COR-L47 (cell line): ENCODE measurements around the gene PDZRN3.
A peak's percentile ranks its signal among the peaks of the same experiment; 100 is the strongest.

Source experiments
- DNase-seq: peaks from one replicate; lab custom pipeline; 2025; lab: John Stamatoyannopoulos, UW

The PDZRN3 gene

DNA sequence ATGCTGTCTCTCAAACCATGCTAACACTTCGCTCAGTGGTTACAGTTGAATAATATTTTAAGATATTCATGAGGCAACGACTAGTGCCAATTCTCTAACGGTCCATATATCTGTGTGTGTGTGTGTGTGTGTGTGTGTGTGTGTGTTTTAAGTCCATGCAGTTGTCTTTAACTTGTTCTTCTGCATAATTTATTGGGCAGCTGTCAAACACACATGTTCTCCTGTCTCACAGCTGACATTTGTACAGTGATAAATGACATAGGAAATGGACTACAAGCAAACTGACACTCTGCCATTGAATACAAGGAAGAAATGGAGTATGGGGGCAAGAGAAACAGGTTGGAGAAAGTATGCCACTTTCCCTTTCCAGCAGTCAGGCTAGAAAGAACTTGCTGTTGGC is 172.0 kb downstream of the PDZRN3 start:
- DNase-seq, result no peak

DNA sequence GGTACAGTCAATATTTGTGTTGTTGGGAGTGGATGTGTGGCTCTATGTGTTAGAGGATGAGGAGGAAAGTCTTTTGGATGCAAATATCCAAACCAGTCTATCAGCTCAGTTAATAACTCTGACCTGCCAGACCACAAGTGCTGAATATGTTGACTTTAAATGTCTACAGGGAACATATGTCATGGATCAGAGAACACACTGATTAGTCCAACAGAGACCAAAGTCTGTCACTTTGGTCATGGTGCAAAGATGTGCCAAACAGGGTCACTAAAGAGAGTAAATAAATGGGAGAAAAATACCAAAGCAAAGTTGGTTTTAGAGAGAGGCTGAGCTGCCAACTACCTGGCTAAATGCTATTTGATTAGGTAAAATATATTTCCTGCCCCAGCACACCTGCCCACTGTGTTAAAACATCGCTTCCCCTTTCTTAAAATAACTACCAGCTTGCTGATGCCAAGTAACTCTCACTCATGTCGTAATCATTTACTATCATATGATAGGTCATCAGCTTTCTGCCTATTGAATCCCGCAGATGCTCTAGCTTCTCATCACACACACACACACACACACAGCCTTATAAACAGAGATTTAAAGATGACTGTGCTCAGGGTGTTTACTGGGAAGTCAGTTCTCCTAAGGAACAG is 173.3 kb downstream of the PDZRN3 start:
- DNase-seq, result peak; percentile 37

DNA sequence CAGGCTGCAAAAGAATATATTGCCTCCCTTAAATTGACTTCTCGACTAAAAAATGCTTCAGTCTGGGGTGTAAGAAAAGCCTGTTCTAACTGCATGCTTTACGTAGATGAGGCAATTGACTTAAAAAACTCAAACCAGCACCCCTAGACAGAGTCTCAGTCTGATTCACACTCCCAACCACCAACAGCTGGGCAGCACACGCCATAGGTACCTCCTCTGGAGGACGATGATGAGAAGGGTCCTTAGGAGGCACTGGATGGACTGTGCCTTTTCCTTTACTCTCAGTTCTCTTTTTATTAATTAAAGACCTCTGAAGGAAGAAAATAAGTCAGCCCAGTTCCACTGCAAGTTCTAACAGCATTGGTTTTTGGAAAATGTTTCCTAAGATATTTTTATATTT is 175.0 kb downstream of the PDZRN3 start:
- DNase-seq, result no peak

DNA sequence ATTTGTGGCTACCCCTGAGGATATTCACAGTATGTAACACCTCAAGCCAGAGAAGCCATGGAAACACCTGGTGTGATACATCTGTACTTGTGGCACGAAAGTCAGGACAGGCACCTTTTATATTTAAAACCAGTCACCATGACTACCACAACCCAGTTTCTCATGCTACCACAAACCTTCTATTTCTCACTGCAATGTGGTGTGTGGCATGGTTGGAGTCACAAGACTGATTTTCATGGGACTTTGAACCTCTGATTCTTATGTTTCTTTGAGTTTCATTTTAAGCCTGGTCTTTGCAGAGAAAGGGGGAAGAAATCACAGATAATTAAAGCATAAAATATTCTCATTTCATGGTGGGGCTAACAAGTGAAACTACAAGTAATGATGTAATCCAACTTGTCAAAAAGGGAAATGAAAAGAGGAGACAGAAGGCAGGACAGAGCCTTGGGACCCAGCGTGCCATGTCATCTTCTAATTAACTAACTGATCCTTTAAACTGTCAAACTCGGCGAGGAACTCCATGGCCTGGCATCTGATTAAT is 175.9 kb downstream of the PDZRN3 start:
- DNase-seq, result no peak

DNA sequence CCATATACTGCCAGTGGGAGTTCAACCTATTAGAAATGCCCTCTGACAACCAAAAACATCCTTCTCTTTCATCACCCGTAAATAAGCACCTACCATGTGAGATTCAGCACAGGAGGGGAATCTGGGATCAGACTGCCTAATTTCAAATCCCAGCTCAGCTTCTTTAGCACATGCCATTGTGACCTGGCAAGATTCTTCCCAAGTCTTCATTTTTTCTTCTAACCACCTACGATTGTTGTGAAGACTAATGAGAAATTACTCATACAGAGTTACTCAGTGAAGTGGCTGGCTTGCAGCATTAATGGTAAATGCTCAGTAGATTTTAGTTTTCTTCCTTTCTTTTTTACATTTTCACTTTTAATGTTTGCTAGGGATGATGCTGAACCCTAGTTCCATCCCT is 176.7 kb downstream of the PDZRN3 start:
- no peak for DNase-seq

DNA sequence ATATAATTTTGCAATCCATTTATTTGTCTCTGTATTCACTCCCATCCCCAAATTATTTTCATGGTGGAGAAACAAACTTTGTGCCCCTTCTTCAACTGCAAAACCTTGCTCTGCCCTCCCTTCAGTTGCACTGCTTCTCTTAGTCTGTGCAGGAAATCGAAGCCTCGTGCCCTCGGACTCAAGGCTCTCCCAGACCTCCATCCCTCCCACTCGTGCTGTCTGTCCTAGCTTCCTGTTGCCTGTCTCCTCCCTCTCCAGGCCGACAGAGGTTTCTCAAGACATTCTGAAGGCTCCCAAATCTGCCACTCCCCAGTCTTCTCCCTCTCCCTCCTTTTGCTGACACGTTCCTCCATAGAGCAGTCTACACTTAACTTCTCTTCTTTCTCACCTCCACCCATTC is 177.6 kb downstream of the PDZRN3 start:
- no peak for DNase-seq

DNA sequence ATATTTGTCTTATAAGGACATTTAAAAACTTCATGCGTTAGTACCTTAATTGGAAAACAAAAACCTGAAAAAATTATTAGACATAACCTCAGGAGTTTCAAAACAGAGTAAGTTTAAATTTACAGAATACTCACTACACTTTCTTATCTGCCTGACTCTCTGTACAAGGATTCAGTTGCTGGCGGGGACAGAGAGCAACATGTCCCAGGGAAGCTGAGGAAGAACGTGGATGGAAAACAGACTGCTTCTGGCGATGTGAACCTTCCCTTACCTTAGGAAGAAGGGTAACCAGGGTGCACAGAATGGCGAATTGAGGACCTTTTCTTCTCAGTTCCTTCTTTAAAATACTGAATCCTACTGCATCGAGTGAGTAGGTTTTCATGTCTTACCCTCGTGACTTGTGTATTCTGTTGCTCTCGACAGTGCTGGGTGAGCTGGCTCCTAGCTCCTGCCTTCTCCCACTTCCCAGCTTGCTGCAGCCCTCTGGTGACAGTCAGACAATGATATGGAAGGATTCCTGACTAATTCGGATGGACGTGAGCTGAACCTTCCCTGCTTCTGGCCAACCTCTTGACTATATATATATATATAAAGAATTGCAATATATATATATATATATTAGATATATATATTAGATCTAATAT is 178.2 kb downstream of the PDZRN3 start:
- DNase-seq, result no peak

DNA sequence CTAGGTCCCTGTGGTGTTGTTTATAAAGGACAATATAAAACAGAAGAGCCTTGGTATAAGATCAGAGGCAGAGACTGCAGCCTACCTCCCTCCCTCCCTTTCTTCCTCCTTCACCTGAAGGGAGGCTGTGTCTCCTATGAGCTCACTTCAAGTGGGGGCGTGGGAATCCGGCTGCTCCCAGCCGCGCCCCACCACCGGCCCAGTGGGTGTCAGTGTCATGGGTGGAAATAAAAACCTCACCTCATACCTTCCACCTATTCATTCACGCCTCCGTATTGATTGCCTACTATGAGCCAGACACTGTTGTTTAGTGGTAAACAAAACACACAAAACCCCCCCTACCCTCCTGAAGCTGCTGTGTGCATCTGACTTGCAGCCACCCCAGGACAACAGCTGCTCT is 181.9 kb downstream of the PDZRN3 start:
- no peak for DNase-seq

DNA sequence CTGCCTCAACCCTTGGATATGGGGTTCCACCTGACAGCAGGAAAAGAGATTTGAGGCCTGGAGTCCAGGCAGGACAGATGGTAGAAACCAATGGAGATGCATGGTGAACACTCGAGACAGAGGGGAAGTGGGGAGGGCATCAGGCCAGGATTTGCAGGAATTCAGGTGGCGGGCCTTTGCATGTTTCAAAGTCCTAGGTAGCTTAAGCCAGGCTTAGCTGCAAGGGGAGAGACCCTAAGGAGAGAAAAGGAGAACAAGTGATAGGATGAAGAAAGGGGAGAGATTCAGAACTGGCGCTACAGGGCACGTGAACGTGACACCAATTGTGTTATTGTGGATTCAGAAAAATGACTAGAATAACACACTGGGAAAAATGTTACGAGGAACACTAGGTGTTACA is 182.6 kb downstream of the PDZRN3 start:
- DNase-seq, result no peak

DNA sequence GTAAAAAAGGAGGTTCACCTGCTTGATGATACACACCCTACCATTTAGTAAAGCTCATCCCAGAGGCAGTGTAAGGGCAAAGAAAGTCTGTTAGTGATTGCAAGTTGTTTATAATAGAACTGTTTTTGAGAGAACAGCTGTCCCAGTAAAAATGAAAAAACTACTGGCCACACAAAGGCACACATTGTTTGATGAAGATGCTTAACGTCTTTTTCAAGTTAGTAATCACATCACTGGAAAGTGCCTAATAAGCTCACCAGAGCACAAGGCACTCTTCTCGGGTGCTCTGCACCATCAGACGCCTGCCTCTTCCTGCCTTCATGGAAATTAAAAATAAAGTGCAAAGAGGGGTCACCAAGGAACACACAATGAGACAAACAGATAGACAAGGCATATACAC is 186.9 kb downstream of the PDZRN3 start:
- DNase-seq, result no peak

DNA sequence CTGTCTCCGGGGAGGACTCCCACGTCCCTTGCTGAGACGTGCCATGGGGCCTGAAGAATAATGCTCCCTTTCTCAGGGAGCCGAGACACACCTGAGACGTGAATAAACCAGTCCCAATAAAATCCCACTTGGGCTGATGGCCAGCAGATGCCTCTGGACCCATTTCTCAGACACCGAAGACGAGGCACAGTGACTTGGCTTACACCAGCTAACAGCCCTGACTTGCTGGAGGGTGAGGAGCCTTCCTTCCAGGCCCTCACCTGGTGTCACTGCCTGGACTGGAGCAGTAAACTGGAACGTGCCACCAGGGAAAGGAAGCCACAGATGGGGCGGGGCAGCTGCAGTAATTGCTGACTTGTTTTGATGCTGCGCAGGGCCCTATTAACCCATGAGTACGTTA is 189.7 kb downstream of the PDZRN3 start:
- DNase-seq, result no peak

DNA sequence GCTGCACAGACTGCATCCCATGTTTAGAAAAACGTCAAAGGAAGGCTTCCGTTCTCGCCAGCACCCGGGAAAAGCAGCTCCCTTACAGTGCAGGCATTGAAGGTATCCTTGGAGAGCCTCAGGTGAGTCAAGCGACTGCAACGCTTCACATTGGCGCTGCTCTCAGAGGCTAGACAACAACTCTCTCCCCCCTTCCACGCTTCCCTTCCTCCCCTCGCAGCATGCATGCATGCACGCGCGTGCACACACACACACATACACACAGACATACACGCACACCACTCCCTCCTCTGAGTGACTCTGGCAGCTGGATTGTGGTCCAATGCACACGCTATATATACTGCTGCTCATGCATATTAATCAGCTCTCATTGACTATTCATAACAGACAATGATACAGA is 191.1 kb downstream of the PDZRN3 start:
- DNase-seq, result no peak

DNA sequence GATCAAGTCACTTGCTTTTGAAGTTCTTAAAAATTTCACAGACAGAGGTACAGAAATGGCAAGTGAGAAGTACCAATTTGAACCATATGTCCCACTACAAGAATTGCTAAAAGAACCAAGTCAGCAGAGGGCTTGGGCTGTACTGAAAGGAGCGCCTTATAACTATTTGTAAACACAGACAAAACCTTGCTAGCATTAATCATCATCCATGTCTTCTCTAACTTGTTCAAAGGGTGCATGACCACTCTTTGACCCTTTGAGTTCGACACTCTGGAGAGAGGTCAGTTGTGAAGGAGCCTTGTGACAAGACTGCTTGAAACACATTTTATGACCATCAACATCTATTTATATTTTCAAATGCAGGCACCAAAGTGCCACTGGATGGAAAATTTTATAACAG is 191.7 kb downstream of the PDZRN3 start:
- no peak for DNase-seq

DNA sequence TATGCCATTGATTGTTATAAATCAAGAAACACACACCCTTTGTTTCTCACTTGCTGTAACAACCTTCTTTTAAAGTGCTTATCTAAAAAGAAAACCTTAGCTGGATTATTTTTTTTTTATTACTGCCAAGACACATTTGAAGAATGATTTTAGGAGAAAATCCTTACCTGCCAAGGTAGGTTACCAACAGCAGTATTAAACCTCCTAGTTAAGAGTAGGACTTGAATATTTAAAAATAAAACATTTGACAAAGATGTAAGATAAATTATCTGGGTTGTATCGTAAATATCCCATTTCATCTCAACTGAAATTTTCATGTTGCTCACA is 192.1 kb downstream of the PDZRN3 start:
- no peak for DNase-seq

DNA sequence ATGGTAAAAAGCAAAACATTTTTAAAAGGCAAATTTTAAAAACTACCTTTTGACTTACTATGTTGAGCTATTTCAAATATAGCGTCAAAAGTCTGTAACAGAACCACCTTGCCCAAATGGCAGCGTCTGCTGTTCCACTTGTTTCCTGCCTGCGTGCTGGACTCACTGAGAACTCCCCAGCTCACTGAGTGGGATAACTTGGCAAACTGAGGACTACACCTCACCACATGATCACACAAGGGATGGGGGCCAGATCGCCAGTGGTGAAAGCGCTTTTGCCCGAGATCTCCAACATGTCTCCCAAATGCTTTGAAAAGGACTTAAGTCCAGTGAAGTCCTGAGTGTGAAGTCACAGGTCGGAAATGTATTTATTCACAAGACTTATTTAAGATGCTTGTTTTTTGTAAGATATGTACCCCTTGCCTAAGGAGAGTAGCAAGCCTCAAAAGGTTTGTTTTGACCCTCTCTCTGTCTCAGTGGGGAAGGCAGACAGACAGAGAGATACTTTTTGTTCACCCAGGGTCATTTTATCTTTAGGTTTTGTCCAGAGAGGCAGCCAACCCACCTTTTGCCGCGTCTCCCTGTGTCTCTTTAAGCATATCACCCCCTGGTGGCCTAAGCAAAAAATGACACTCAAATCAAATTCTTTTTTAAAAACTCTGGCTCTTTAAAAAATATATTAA is 192.6 kb downstream of the PDZRN3 start:
- no peak for DNase-seq

DNA sequence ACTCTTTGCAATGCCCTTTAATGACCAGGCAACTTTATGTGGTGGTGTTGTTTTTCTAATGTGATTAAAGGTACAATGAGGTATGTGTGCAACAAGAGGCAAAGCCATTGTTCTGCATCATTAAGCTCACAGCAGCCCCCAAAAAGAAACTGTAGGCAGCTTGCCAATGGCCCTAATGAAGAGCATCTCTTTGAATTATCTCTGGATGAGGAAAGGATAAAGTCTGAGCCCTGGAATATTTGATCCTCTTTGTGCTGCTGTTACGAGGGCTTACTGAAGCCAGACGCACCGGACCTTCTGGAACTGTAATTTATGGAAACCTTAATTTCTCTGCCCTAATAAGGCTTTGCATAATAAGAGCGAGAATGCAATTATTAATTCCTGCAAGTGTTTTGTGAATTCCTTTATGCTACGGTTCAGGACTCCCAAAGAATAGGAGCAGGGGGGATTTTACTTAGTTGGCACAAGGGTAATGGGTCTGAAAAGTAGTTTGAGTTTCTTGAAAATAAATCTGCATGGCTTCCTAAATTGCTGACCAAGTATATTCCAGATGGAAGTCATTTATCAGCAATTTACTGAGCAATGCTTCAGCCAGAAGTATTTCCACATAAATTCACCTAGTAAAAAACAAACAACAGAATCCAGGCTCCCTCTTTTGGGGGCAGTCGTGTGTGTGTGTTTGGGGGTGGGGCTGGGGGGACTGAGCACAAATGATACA is 193.4 kb downstream of the PDZRN3 start:
- peak; percentile 62 for DNase-seq

DNA sequence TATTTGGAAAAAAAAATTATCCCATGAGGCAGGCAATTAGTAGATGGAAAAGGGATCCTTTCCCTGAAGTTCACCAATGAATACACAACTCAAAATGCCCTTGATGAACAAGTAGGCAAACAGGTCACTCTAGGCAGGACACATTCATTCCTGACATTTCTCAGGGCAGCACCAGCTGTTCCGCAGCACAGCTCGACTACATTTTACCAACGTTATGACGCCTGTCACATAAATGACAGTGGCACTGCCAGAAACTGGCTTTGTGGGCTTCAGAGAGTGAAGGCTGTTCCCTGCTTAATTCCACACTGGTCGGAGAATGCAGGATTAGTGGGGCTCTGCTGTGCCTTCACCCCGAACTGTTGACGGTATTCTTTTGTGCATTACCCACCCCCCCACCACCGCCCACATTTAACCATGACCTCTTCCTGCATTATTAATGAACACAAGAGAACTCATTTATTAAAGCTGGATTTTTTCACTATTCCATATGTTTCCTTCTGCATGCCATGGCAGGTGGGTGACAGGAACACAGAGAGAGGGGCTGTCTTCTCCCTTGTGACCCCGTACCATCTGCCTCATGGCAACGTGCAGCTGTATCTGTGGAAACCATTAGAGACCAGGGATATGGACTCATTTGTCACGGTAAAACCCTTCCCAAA is 197.6 kb downstream of the PDZRN3 start:
- DNase-seq, result no peak

DNA sequence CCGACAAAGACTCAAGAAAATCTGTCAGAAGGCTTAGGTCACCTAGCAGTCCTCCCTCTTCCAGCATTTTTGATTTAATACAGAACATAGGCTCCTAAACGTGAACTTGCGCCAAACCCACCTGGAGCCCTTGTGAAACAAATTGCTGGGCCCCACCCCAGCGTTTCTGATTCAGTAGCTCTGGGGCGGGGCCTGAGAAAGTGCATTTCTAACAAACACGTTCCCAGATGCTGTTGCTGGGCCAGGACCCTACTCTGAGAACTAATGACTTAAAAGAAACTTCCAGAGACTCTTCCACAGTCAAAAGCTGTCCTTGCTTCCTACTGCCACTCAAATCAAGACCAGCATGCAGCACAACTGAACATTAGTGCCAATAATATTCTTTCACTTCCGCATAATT is 198.1 kb downstream of the PDZRN3 start:
- no peak for DNase-seq

DNA sequence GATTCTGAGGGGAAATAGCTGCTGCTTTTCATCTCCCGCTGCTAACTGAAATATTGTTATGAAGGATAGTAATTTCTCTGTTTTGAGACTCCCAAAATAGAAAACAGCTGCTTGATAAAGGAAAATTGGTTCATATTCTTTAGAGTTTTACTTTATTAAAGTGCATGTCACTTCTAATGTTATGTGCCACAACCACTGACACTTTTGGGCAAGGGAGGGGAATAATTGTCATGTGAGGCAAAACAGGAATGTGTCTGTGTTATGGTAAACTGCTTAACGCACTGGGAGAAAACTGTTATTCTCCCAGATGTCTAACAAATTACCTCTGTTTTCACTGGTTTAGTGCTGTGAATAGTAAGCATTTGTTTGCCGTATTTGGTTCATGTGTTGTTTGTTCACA is 201.6 kb downstream of the PDZRN3 start:
- no peak for DNase-seq

DNA sequence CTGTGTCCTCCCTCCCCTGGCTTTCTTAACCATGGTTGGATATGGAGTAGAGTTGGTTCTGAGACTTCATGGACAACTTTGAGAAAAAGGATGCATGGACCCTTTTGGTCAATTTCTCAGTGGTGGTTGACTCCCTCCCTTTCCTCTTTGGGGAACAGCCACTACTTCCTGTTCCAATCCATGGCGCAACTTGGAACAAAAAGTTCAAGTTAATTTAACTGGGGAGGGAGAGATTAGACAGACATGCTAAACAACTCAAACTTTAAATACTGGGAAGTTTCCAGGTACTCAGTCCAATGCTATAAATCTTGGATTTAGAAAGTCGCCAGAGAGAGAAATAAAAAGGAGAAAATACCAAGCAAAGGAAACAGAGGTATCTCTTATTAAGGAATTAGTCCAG is 202.2 kb downstream of the PDZRN3 start:
- no peak for DNase-seq

DNA sequence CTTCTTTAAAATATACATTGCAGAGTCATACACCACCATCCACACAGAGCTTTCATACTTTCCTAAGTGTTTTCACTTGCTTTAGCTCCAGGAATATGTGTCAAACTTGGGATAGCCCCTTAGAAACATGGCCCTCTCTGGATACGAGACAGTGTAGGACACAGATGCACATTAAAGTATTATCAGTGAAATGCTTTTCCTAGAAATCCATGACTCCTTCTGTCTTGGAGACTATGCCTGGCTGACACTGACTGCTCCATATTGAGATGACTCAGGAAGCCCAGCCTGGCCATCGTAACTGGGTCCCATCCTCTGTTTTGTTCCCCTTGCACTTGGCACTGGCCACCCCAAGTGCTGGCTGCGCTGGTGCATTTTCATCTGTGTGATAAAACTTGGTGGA is 204.8 kb downstream of the PDZRN3 start:
- no peak for DNase-seq

DNA sequence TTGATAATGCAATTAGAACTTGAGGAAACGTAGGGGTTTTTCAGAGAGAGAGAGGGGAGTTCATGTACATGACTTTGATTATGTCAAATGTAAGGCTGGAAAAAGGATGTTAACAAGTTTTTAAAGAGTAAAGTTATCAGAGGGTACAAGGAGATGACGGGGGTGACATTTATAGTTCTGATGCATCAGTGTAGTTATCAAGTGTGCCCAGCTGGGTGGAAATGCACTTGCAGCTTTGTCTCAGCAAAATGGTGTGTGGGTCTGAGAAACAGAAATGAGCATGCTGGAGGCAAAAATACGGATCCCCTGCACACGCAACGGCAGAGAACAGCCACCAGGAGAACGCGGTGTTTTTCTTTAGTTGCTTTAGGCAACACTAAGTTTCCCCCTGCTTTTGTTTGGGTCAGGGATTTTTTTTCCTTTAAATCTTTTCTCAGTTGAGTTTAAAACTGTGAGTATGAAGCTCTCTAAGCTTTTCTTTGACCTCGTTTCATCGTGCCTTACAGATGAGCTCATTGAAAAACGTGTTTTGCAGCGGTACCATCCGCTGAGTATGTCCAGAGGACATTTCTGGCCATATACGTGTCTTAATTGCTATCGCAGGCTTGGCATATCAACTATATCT is 205.4 kb downstream of the PDZRN3 start:
- DNase-seq, result no peak
